HG03439 (cell line): ENCODE measurements around the gene STYK1.
"Not testable (repeated sequence)": the region's sequence is repeated elsewhere in the genome, so short reads cannot be mapped to it uniquely, and the experiment has no call there.

Experiments
- ATAC-seq: cut with Tn5 transposase; IDR thresholded peaks from one replicate; pipeline ENCODE4 v1.9.1; 2021; ENCODE audit warnings: mild to moderate bottlenecking, moderate library complexity; ENCODE audit not compliant: unreplicated experiment

The STYK1 gene

GRCh38 chr12:10690906-10691305, 17.1 kb upstream of the STYK1 start:
- ATAC-seq, result no peak

- no peak for ATAC-seq
These were observed 15.3 kb upstream of the STYK1 start for GRCh38 chr12:10689146-10689545.

GRCh38 chr12:10688042-10688441, 14.2 kb upstream of the STYK1 start:
- ATAC-seq, result no peak

GRCh38 chr12:10672231-10672868, 1.5 kb downstream of the STYK1 start:
- no peak for ATAC-seq

GRCh38 chr12:10669533-10669932, 4.3 kb downstream of the STYK1 start:
- no peak for ATAC-seq

- ATAC-seq, result no peak
These were observed 5.3 kb downstream of the STYK1 start for GRCh38 chr12:10668526-10668925.

GRCh38 chr12:10667581-10667980, 6.3 kb downstream of the STYK1 start:
- ATAC-seq, result no peak

GRCh38 chr12:10664499-10664898, 9.4 kb downstream of the STYK1 start:
- ATAC-seq, result no peak

- no peak for ATAC-seq
These were observed 10.0 kb downstream of the STYK1 start for GRCh38 chr12:10663869-10664268.

- no peak for ATAC-seq
These were observed 12.5 kb downstream of the STYK1 start for GRCh38 chr12:10661338-10661737.

- ATAC-seq, result no peak
These were observed 19.8 kb downstream of the STYK1 start for GRCh38 chr12:10654003-10654402.

- ATAC-seq, result no peak
These were observed 21.7 kb downstream of the STYK1 start for GRCh38 chr12:10652192-10652591.

- ATAC-seq, result not testable (repeated sequence)
These were observed 27.3 kb downstream of the STYK1 start for GRCh38 chr12:10646576-10646975.

GRCh38 chr12:10645910-10646309, 27.9 kb downstream of the STYK1 start:
- no peak for ATAC-seq

- no peak for ATAC-seq
These were observed 31.9 kb downstream of the STYK1 start for GRCh38 chr12:10641735-10642500.

- no peak for ATAC-seq
These were observed 35.1 kb downstream of the STYK1 start for GRCh38 chr12:10638728-10639127.

- ATAC-seq, result no peak
These were observed 37.2 kb downstream of the STYK1 start for GRCh38 chr12:10636611-10637010.

GRCh38 chr12:10636124-10636523, 37.7 kb downstream of the STYK1 start:
- no peak for ATAC-seq

- ATAC-seq, result no peak
These were observed 38.5 kb downstream of the STYK1 start for GRCh38 chr12:10635306-10635705.

- no peak for ATAC-seq
These were observed 39.4 kb downstream of the STYK1 start for GRCh38 chr12:10634427-10634826.

GRCh38 chr12:10633541-10633940, 40.3 kb downstream of the STYK1 start:
- ATAC-seq, result no peak

- ATAC-seq, result no peak
These were observed 41.6 kb downstream of the STYK1 start for GRCh38 chr12:10632226-10632625.

GRCh38 chr12:10624605-10625004, 49.2 kb downstream of the STYK1 start:
- ATAC-seq, result no peak
